Endothelial cell of umbilical vein (primary cell): ENCODE data around the gene CTSF.

ENCODE experiments used
- EZH2 ChIP-seq: IDR thresholded peaks from 2 replicates; pipeline ENCODE4 v1.6.1; 2012; ENCODE audit warnings: borderline replicate concordance, low read depth, mild to moderate bottlenecking, moderate library complexity, low read length, inconsistent platforms; ENCODE audit not compliant: severe bottlenecking
- FOS ChIP-seq: IDR thresholded peaks from 2 replicates; pipeline ENCODE4 v1.6.1; 2011; ENCODE audit warnings: mild to moderate bottlenecking, low read length, moderate library complexity, borderline replicate concordance; ENCODE audit not compliant: insufficient read depth
- GATA2 ChIP-seq: IDR thresholded peaks from 2 replicates; pipeline ENCODE4 v1.7.0; 2011; ENCODE audit warnings: low read depth, mild to moderate bottlenecking, moderate library complexity, mixed read lengths, low read length; ENCODE audit not compliant: insufficient read length, insufficient read depth
- JUN ChIP-seq: IDR thresholded peaks from 2 replicates; pipeline ENCODE4 v1.6.1; 2011; ENCODE audit warnings: borderline replicate concordance, low read depth; ENCODE audit not compliant: insufficient read length, insufficient read depth
- MAX ChIP-seq: IDR thresholded peaks from 2 replicates; pipeline ENCODE4 v1.6.1; 2011; ENCODE audit not compliant: insufficient read depth, insufficient read length
- MYC ChIP-seq: IDR thresholded peaks from one replicate; pipeline ENCODE4 v1.6.1; 2011; ENCODE audit warnings: mild to moderate bottlenecking, low read depth, low read length
- POLR2A ChIP-seq: IDR thresholded peaks from 2 replicates; pipeline ENCODE4 v1.6.1; 2012; ENCODE audit warnings: low read depth, mild to moderate bottlenecking, control low read depth, low read length
- POLR2AphosphoS5 ChIP-seq: IDR thresholded peaks from 2 replicates; pipeline ENCODE4 v1.6.1; 2012; ENCODE audit warnings: low read depth, mild to moderate bottlenecking, control low read depth, low read length, moderate library complexity; ENCODE audit not compliant: insufficient read depth
- TF ChIP-seq, protein P1 (sequence below), 2 donors: IDR thresholded peaks; 1 replicate in 1 of 2; 2 replicates in 1 of 2; pipeline ENCODE4 v1.5.1; 2011; ENCODE audit warnings: low read length in 2 of 2, mild to moderate bottlenecking in 2 of 2, moderate library complexity in 2 of 2, control low read depth in 1 of 2, inconsistent platforms in 1 of 2, low read depth in 1 of 2; ENCODE audit not compliant: insufficient read depth in 1 of 2; ENCODE audit errors: extremely low read depth in 1 of 2

DNA sequence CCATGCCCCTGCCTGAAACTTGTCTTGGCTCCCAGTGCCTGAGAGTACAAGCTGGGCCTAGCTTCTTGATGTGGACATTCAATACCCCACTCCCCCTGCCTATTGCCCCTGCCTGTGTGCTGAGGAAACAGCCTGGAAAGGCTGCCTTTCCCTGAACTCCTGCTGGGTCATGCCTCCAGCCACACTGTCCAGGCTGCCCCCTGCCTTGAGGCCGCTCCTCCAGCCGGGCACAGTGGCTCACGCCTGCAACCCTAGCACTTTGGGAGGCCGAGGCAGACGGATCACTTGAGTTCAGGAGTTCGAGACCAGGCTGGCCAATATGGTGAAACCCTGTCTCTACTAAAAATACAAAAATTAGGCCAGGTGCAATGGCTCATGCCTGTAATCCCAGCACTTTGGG is 34.7 kb upstream of the CTSF start:
- TF ChIP-seq POLR2A = no peak
- no peak for TF ChIP-seq POLR2AphosphoS5
- TF ChIP-seq, protein P1, sequence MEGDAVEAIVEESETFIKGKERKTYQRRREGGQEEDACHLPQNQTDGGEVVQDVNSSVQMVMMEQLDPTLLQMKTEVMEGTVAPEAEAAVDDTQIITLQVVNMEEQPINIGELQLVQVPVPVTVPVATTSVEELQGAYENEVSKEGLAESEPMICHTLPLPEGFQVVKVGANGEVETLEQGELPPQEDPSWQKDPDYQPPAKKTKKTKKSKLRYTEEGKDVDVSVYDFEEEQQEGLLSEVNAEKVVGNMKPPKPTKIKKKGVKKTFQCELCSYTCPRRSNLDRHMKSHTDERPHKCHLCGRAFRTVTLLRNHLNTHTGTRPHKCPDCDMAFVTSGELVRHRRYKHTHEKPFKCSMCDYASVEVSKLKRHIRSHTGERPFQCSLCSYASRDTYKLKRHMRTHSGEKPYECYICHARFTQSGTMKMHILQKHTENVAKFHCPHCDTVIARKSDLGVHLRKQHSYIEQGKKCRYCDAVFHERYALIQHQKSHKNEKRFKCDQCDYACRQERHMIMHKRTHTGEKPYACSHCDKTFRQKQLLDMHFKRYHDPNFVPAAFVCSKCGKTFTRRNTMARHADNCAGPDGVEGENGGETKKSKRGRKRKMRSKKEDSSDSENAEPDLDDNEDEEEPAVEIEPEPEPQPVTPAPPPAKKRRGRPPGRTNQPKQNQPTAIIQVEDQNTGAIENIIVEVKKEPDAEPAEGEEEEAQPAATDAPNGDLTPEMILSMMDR (IDR thresholded peaks at IDR 0.05; ENCODE audit: extremely low read depth in 1 of 2, insufficient read depth in 1 of 2, low read depth in 1 of 2, low read length in 2 of 2) = no peak
- no peak for TF ChIP-seq EZH2
- TF ChIP-seq MYC = no peak
- TF ChIP-seq JUN = no peak
- no peak for TF ChIP-seq MAX
- no peak for TF ChIP-seq GATA2
- no peak for TF ChIP-seq FOS
